Frontal cortex (tissue), 4 donors: ENCODE measurements around the gene STK32B. TPM values are rescaled to one million over a fixed set of nuclear protein-coding genes. Genes with fewer than 3 reads are reported as not detected.
"Not testable (repeated sequence)": the region's sequence is repeated elsewhere in the genome, so short reads cannot be mapped to it uniquely, and the experiment has no call there.

ENCODE experiments used
- DNase-seq, 2 donors: peaks; one replicate each; pipeline ENCODE4 v3.0.0; 2012; ENCODE audit warnings: low spot score in 2 of 2
- FAIRE-seq: peaks from 2 replicates; lab custom pipeline; 2012; peaks lifted over from hg19 to GRCh38; lab: Jason Lieb, UNC
- total RNA-seq: library from RNA; depleted of rRNA; stranded (reverse); fragments of >200 nt; gene quantifications from one replicate; pipeline ENCODE4 v1.2.3, GENCODE V29; 2014
- donor health status: control.
- donor health status: control.
- donor health status: control.

Gene STK32B
- total RNA-seq, 1 donor from 2014 or later, result 57.5 TPM

GRCh38 chr4:5222047-5222446, 170.8 kb downstream of the STK32B start:
- FAIRE-seq, result no peak
- DNase-seq, result no peak

GRCh38 chr4:5222951-5223350, 171.7 kb downstream of the STK32B start:
- FAIRE-seq, result no peak

DNA sequence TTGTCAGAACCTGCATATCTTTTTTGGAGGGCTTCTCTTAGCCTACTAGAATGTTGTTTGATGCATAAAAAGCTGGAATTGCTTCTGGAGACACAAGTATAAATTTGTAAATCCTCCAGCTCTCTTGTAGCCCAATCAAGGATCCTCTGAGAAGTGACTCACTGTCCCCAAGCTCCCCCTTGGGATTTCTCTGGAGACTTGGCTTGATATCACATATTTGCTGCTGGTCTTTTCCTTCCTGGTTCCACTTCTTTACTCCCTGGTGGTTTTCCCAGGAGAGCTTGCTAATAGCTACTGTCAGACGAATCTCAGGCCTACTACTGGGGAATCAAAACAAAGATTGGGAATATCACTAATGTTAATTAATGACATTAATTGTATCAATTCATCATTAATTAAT, 173.1 kb downstream of the STK32B start:
- no peak for DNase-seq
- no peak for FAIRE-seq

More at GRCh38 chr4:5222951-5223350, 171.7 kb downstream of the STK32B start:
- DNase-seq, result no peak

DNA sequence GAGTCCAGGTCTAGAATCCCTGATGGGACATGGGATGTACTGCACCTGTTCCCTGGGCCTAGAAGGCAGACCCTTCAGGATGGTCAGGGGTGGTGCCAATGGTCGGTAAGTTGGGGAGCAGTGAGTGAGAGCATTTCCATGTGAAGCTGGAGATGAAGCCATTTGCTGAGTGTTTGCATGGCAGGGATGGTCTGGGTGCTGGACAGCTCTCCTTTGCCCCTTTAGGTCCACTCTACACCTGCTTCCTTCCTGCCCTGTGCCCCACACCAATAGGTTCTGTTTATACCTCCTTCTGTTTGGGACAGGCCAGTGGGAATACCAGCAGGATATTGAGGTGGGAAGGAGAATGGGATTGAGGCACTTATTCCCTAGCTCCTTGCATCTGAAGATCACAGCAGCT, 181.3 kb downstream of the STK32B start:
- FAIRE-seq (no peak), DNase-seq (no peak)

DNA sequence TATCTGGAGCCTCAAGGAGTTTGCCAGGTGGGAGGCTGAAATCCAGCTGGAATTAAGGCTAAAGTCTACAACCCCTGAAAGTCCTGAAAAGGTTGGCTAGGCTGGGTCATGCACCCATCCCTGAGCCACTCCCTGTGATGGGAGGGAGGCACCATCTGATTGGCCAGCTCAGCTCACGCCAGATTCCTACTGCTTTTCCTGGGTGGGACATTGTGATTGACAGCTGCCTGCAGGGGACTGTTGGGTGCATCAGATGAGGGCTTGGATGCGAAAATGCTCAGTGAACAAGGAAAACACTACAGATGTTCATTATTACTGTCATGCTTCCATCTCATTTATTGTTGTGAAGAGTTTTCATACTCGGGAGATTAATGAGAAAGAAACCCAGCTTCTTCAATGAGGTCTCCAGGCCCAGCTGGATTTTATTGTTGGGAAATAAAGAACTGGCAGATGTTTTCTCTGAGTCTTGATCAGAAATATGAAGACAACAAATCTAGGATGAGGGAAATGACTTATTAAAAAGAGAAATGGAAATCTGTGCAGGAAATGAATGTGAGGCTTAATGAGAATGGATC, 185.9 kb downstream of the STK32B start:
- DNase-seq (no peak), FAIRE-seq (no peak)

GRCh38 chr4:5238173-5238572, 186.9 kb downstream of the STK32B start:
- DNase-seq (peak in 1 of 2 donors; percentile 16), FAIRE-seq (no peak)

GRCh38 chr4:5247061-5247460, 195.8 kb downstream of the STK32B start:
- DNase-seq, FAIRE-seq: not testable (repeated sequence)

DNA sequence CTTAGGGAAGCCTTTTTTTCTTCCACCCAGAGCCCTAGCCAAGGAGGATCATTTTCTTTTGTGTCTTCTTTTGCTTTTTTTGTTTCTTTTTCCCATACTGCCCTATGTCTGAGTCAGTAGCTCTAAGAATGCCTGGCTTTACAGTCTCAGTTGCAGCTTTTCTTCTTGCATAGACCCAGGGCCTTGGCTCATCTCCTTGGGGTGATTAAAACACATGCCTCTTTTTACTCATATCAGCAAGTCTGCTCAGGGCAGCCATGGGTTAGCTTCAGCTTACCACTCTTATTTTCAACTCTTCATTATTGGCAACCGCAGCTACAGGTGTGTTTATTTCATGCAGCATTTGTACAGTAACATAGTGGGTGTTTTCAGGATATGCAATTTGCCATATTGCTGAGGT, 196.5 kb downstream of the STK32B start:
- DNase-seq, result no peak
- no peak for FAIRE-seq

DNA sequence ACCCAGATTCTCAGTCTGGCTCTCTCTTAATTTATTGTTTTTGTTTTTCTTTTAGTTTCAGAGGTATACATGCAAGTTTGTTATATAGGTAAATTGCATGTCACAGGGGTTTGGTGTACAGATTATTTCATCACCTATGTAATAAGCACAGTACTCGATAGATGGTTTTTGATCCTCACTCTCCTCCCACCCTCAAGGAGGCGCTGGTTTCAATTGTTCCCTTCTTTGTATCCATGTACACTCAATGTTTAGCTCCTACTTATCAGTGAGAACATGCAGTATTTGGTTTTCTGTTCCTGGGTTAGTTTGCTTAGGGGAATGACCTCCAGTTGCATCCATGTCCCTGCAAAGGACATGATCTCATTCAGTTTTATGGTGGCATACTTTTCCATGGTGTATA, 198.4 kb downstream of the STK32B start:
- FAIRE-seq (no peak), DNase-seq (no peak)

DNA sequence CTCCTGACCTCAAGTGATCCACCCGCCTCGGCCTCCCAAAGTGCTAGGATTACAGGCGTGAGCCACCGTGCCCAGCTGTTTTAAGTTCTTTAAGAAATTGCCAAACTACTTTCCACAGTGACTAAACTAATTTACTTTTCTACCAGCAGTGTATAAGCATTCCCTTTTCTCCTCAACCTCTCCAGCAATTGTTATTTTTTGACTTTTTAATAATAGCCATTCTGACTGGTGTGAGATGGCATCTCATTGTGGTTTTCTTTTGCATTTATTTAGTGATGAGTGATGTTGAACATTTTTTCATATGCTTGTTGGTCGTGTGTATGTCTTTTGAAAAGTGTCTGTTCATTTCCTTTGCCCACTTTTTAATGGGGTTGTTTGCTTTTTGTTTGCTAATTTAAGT, 199.3 kb downstream of the STK32B start:
- FAIRE-seq, DNase-seq: not testable (repeated sequence)

GRCh38 chr4:5256421-5256820, 205.1 kb downstream of the STK32B start:
- DNase-seq, result no peak
- FAIRE-seq, result no peak

GRCh38 chr4:5257086-5257485, 205.8 kb downstream of the STK32B start:
- DNase-seq, result no peak
- FAIRE-seq, result no peak

DNA sequence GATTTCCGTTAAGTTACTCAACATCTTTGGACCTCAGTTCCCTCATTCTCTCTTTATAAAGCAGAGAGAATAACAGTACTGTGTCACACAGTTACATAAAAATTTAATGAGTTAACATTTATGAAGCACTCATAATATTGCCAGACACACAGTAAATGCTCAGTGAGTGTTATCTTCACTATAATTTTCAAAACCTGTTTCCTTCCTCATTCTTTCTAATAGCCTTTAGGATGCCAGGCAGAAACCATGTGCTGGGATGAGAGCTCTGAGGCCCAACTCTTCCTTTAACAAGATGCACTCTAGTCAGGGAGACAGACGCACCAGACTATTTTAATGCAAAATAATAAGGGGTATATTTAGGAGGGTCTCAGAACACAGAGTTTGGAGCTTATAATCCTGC, 208.2 kb downstream of the STK32B start:
- DNase-seq, result no peak
- no peak for FAIRE-seq

GRCh38 chr4:5260121-5260520, 208.8 kb downstream of the STK32B start:
- DNase-seq (no peak), FAIRE-seq (no peak)

- no peak for FAIRE-seq
- DNase-seq, result no peak
Measured at GRCh38 chr4:5261866-5262265, 210.6 kb downstream of the STK32B start.

- DNase-seq, result no peak
- no peak for FAIRE-seq
Measured at GRCh38 chr4:5266991-5267390, 215.7 kb downstream of the STK32B start.

GRCh38 chr4:5267408-5267807, 216.1 kb downstream of the STK32B start:
- FAIRE-seq, result no peak
- DNase-seq, result peak in 1 of 2 donors; percentile 16

- DNase-seq (no peak), FAIRE-seq (no peak)
Measured at GRCh38 chr4:5276475-5277075, 225.3 kb downstream of the STK32B start.

DNA sequence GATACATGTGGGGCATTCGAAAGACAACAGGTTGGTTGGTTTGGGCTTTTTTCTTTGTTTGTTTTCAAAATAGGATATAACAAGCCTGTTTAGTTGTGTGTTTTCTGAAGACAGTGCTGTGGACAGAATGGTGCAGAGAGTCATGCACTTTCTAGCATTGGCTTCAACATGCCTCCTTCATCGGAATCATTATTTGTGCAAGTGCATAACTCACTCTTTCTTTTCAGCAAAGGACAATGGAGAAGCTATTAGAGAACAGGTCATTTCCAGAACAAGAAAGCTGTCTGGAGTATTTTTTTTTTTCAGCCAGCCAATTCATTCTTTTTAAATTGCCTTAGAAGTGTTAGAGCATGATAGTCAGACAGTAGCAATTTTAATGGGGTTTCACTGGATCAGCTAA, 225.8 kb downstream of the STK32B start:
- no peak for FAIRE-seq
- DNase-seq, result no peak

GRCh38 chr4:5278213-5278612, 226.9 kb downstream of the STK32B start:
- DNase-seq, result no peak
- no peak for FAIRE-seq

- not testable (repeated sequence) for FAIRE-seq, DNase-seq
Measured at GRCh38 chr4:5280069-5280468, 228.8 kb downstream of the STK32B start.

DNA sequence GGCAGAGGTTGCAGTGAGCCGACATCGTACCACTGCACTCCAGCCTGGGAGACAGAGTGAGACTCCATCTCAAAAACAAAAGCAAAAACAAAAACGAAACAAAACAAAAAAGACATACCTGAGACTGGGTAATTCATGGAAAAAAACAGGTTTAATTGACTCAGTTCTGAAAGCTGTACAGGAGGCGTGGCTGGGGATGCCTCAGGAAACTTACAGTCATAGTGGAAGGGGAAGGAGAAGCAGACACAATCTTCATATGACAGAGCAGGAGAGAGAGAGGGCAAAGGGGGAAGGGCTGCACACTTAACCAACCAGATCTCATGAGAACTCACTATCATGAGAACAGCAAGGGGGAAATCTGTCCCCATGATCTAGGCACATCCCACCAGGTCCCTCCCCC, 229.5 kb downstream of the STK32B start:
- no peak for FAIRE-seq
- DNase-seq, result no peak
